ENCODE measurements around the gene DAPK2.

Gene DAPK2

GRCh38 chr15:63888146-63888545, 158.1 kb downstream of the DAPK2 start:
- Histone ChIP-seq H3K36me3 (replicated peaks; ENCODE audit: low read depth, low read length) (no peaks in the 10 kb centered on the region), H2AFZ (ENCODE audit: low read depth, low read length) (no peak overlapping the region), H3K9me3 (ENCODE audit: insufficient read depth, low read length) (no peaks in the 10 kb centered on the region), H3K79me2 (ENCODE audit: low read length) (no peaks in the 10 kb centered on the region), H3K27me3 (ENCODE audit: low read depth, low read length) (no peaks in the 10 kb centered on the region), H3K27ac (ENCODE audit: low read length) (no peak overlapping the region), H3K9ac (ENCODE audit: low read length) (no peak overlapping the region), H4K20me1 (ENCODE audit: insufficient read depth, low read length) (no peaks in the 10 kb centered on the region), H3K4me3 (ENCODE audit: low read length) (no peak overlapping the region), H3K4me1 (ENCODE audit: low read length) (peaks cover 41% of the 10 kb centered on the region), H3K4me2 (ENCODE audit: low read length) (no peak overlapping the region)
- TF ChIP-seq EZH2phosphoT487 (IDR thresholded peaks at IDR 0.05; ENCODE audit: low read depth): no peak
- no peak for TF ChIP-seq CTCF (IDR thresholded peaks at IDR 0.05; ENCODE audit: low read depth, low read length)

- H2AFZ ChIP-seq (ENCODE audit: low read depth, low read length): peak overlapping the region; percentile 67; the same call in 1 of the 2 replicates
- no peaks in the 10 kb centered on the region for H3K36me3 ChIP-seq (replicated peaks; ENCODE audit: low read depth, low read length)
- no peaks in the 10 kb centered on the region for H3K27me3 ChIP-seq (ENCODE audit: low read depth, low read length)
- no peak overlapping the region for H3K9ac ChIP-seq (ENCODE audit: low read length)
- H4K20me1 ChIP-seq (ENCODE audit: insufficient read depth, low read length): no peaks in the 10 kb centered on the region
- TF ChIP-seq CTCF (IDR thresholded peaks at IDR 0.05; ENCODE audit: low read depth, low read length) (no peak), EZH2phosphoT487 (IDR thresholded peaks at IDR 0.05; ENCODE audit: low read depth) (no peak)
- no peaks in the 10 kb centered on the region for H3K9me3 ChIP-seq (ENCODE audit: insufficient read depth, low read length)
- 0 out of 2 replicates have a peak overlapping the region, but pooled peaks have one; percentile 16 for H3K4me2 ChIP-seq (ENCODE audit: low read length)
- H3K27ac ChIP-seq (ENCODE audit: low read length): no peak overlapping the region
- no peak overlapping the region for H3K4me3 ChIP-seq (ENCODE audit: low read length)
- peaks cover 40% of the 10 kb centered on the region for H3K4me1 ChIP-seq (ENCODE audit: low read length)
- H3K79me2 ChIP-seq (ENCODE audit: low read length): no peaks in the 10 kb centered on the region
Observed at GRCh38 chr15:63887630-63888029, 158.7 kb downstream of the DAPK2 start.

GRCh38 chr15:63884953-63885352, 161.3 kb downstream of the DAPK2 start:
- peaks cover 52% of the 10 kb centered on the region for H3K4me1 ChIP-seq (ENCODE audit: low read length)
- TF ChIP-seq EZH2phosphoT487 (IDR thresholded peaks at IDR 0.05; ENCODE audit: low read depth) (no peak), CTCF (IDR thresholded peaks at IDR 0.05; ENCODE audit: low read depth, low read length) (no peak)
- H3K9me3 ChIP-seq (ENCODE audit: insufficient read depth, low read length): no peaks in the 10 kb centered on the region
- H3K27me3 ChIP-seq (ENCODE audit: low read depth, low read length): no peaks in the 10 kb centered on the region
- H3K79me2 ChIP-seq (ENCODE audit: low read length): no peaks in the 10 kb centered on the region
- no peak overlapping the region for H2AFZ ChIP-seq (ENCODE audit: low read depth, low read length)
- no peak overlapping the region for H3K27ac ChIP-seq (ENCODE audit: low read length)
- no peaks in the 10 kb centered on the region for H3K36me3 ChIP-seq (replicated peaks; ENCODE audit: low read depth, low read length)
- no peak overlapping the region for H3K4me2 ChIP-seq (ENCODE audit: low read length)
- no peak overlapping the region for H3K4me3 ChIP-seq (ENCODE audit: low read length)
- H4K20me1 ChIP-seq (ENCODE audit: insufficient read depth, low read length): no peaks in the 10 kb centered on the region
- no peak overlapping the region for H3K9ac ChIP-seq (ENCODE audit: low read length)

GRCh38 chr15:63881431-63881830, 164.9 kb downstream of the DAPK2 start:
- Histone ChIP-seq H3K36me3 (replicated peaks; ENCODE audit: low read depth, low read length) (no peaks in the 10 kb centered on the region), H3K9ac (ENCODE audit: low read length) (peak overlapping the region; percentile 46; the same call in 1 of the 2 replicates), H3K27ac (ENCODE audit: low read length) (peak overlapping the region; percentile 59), H3K4me2 (ENCODE audit: low read length) (peak overlapping the region; percentile 60), H3K4me3 (ENCODE audit: low read length) (peak overlapping the region; percentile 45; the same call in 1 of the 2 replicates), H4K20me1 (ENCODE audit: insufficient read depth, low read length) (no peaks in the 10 kb centered on the region), H2AFZ (ENCODE audit: low read depth, low read length) (no peak overlapping the region), H3K9me3 (ENCODE audit: insufficient read depth, low read length) (no peaks in the 10 kb centered on the region), H3K79me2 (ENCODE audit: low read length) (no peaks in the 10 kb centered on the region), H3K27me3 (ENCODE audit: low read depth, low read length) (no peaks in the 10 kb centered on the region), H3K4me1 (ENCODE audit: low read length) (peaks cover 59% of the 10 kb centered on the region)
- TF ChIP-seq CTCF (IDR thresholded peaks at IDR 0.05; ENCODE audit: low read depth, low read length): no peak
- TF ChIP-seq EZH2phosphoT487 (IDR thresholded peaks at IDR 0.05; ENCODE audit: low read depth): no peak

Measured in OCI-LY3 (cell line).